Endothelial cell of umbilical vein (primary cell): Measurements from ENCODE around the gene RCOR1. TPM values are rescaled to one million over a fixed set of nuclear protein-coding genes. Genes with fewer than 3 reads are reported as not detected.

Experiments
- BruUV-seq: library from RNA; stranded (reverse); fragments of 400-500 nt; replicated peaks from 2 replicates; lab custom pipeline; 2021; lab: Mats Ljungman, UMichigan
- CTCF ChIA-PET: fragments of 300-600, 350-600 bp; sonication (Branson Sonifier 250); formaldehyde crosslinking; loops from one replicate; lab custom pipeline; 2021; ENCODE audit warnings: antibody characterized with exemption, inconsistent platforms; lab: Charles Lee
- POLR2A ChIA-PET: fragments of 300-600, 350-600 bp; sonication (Branson Sonifier 250); formaldehyde crosslinking; loops from one replicate; lab custom pipeline; 2021; ENCODE audit warnings: antibody characterized with exemption, inconsistent platforms; lab: Charles Lee
- DNase-seq: peaks from one replicate; pipeline ENCODE4 v3.0.0-alpha.2; 2011; ENCODE audit warnings: low read depth, low spot score
- FAIRE-seq: peaks from 2 replicates; lab custom pipeline; 2011; peaks lifted over from hg19 to GRCh38; lab: Jason Lieb, UNC
- H2AFZ ChIP-seq: 2 replicates; pipeline ENCODE4 v1.6.0; 2012; ENCODE audit warnings: low read depth, low read length, control low read depth, inconsistent platforms
- H3K27ac ChIP-seq: 2 replicates; pipeline ENCODE4 v1.5.1; 2011; ENCODE audit warnings: low read depth, mild to moderate bottlenecking, control low read depth, low read length, moderate library complexity; ENCODE audit not compliant: insufficient read depth
- H3K27me3 ChIP-seq, 2 experiments: 2 replicates each; pipeline versions ENCODE4 v1.6.0 to v1.6.1; 2011; ENCODE audit warnings: low read length in 2 of 2, mixed read lengths in 1 of 2; ENCODE audit not compliant: control insufficient read depth in 2 of 2, insufficient read depth in 2 of 2
- H3K36me3 ChIP-seq, 2 experiments: 2 replicates in 1 of 2; 3 replicates in 1 of 2; pipeline ENCODE4 v1.5.1; 2011; ENCODE audit warnings: low read length in 2 of 2, mild to moderate bottlenecking in 1 of 2, moderate library complexity in 1 of 2; ENCODE audit not compliant: control insufficient read depth in 2 of 2, insufficient read depth in 2 of 2; ENCODE audit errors: extremely low read depth in 1 of 2
- H3K4me1 ChIP-seq: 3 replicates; pipeline ENCODE4 v1.5.1; 2011; ENCODE audit warnings: mild to moderate bottlenecking, low read length; ENCODE audit not compliant: control insufficient read depth, insufficient read depth; ENCODE audit errors: extremely low read depth
- H3K4me2 ChIP-seq: 2 replicates; pipeline ENCODE4 v1.6.1; 2011; ENCODE audit warnings: low read length, control low read depth, mixed read lengths; ENCODE audit not compliant: insufficient read depth
- H3K4me3 ChIP-seq, 3 experiments: fragments of 200-600 bp in 1 of 3; sonication (generic), shearing (Covaris generic) in 1 of 3; replicated peaks in 1 of 3; 2 replicates each; pipeline ENCODE4 v1.5.1; 2011 to 2016; ENCODE audit warnings: control low read depth in 3 of 3, low read length in 3 of 3, mild to moderate bottlenecking in 2 of 3, inconsistent platforms in 1 of 3, low read depth in 1 of 3, moderate library complexity in 1 of 3; ENCODE audit not compliant: insufficient read depth in 1 of 3
- H3K79me2 ChIP-seq: 2 replicates; pipeline ENCODE4 v1.6.0; 2012; ENCODE audit warnings: low read length, inconsistent platforms; ENCODE audit not compliant: control insufficient read depth, insufficient read depth
- H3K9ac ChIP-seq: replicated peaks from 2 replicates; pipeline ENCODE3; 2011; ENCODE audit warnings: low read length, control low read depth; ENCODE audit not compliant: insufficient read depth; ENCODE audit errors: extremely low read depth
- H3K9me1 ChIP-seq: replicated peaks from 3 replicates; pipeline ENCODE4 v1.6.0; 2011; ENCODE audit warnings: mild to moderate bottlenecking, low read length; ENCODE audit not compliant: control insufficient read depth, insufficient read depth; ENCODE audit errors: extremely low read depth
- H3K9me3 ChIP-seq: replicated peaks from 2 replicates; pipeline ENCODE4 v1.5.1; 2012; ENCODE audit warnings: low read length, inconsistent platforms; ENCODE audit not compliant: control insufficient read depth, insufficient read depth
- H4K20me1 ChIP-seq: replicated peaks from 2 replicates; pipeline ENCODE3; 2011; ENCODE audit warnings: mild to moderate bottlenecking, low read length; ENCODE audit not compliant: control insufficient read depth, insufficient read depth; ENCODE audit errors: extremely low read depth
- EZH2 ChIP-seq: IDR thresholded peaks from 2 replicates; pipeline ENCODE4 v1.6.1; 2012; ENCODE audit warnings: borderline replicate concordance, low read depth, mild to moderate bottlenecking, moderate library complexity, low read length, inconsistent platforms; ENCODE audit not compliant: severe bottlenecking
- FOS ChIP-seq: IDR thresholded peaks from 2 replicates; pipeline ENCODE4 v1.6.1; 2011; ENCODE audit warnings: mild to moderate bottlenecking, low read length, moderate library complexity, borderline replicate concordance; ENCODE audit not compliant: insufficient read depth
- GATA2 ChIP-seq: IDR thresholded peaks from 2 replicates; pipeline ENCODE4 v1.7.0; 2011; ENCODE audit warnings: low read depth, mild to moderate bottlenecking, moderate library complexity, mixed read lengths, low read length; ENCODE audit not compliant: insufficient read length, insufficient read depth
- JUN ChIP-seq: IDR thresholded peaks from 2 replicates; pipeline ENCODE4 v1.6.1; 2011; ENCODE audit warnings: borderline replicate concordance, low read depth; ENCODE audit not compliant: insufficient read length, insufficient read depth
- MYC ChIP-seq: IDR thresholded peaks from one replicate; pipeline ENCODE4 v1.6.1; 2011; ENCODE audit warnings: mild to moderate bottlenecking, low read depth, low read length
- POLR2A ChIP-seq: IDR thresholded peaks from 2 replicates; pipeline ENCODE4 v1.6.1; 2012; ENCODE audit warnings: low read depth, mild to moderate bottlenecking, control low read depth, low read length
- POLR2AphosphoS5 ChIP-seq: IDR thresholded peaks from 2 replicates; pipeline ENCODE4 v1.6.1; 2012; ENCODE audit warnings: low read depth, mild to moderate bottlenecking, control low read depth, low read length, moderate library complexity; ENCODE audit not compliant: insufficient read depth
- dilution Hi-C: fragments of 300-500 bp; cut with MboI; formaldehyde crosslinking; loops from one replicate; pipeline ENCODE4 v1.15.0; 2019; ENCODE audit warnings: low sequenced_read_pairs; ENCODE audit not compliant: extremely low pct_ligation_motif_present
- intact Hi-C: fragments of 100-400 bp; cut with micrococcal nuclease; formaldehyde crosslinking; loops from one replicate; pipeline ENCODE4 v1.10.0; 2022
- polyA plus RNA-seq, 4 experiments: library from polyadenylated mRNA; depleted of rRNA in 3 of 4; stranded (reverse) in 3 of 4; unstranded in 1 of 4; fragments of >200 nt; gene quantifications; 2 replicates each; pipeline versions ENCODE4 v1.2.1 to v1.2.3, GENCODE V29; 2011 to 2012; ENCODE audit warnings: missing spikeins in 1 of 4
- total RNA-seq: library from RNA; stranded (reverse); gene quantifications from 2 replicates; pipeline ENCODE4 v1.2.3, GENCODE V29; 2021
- TF ChIP-seq, protein P1 (sequence below): IDR thresholded peaks from 2 replicates; pipeline ENCODE4 v1.6.1; 2011; ENCODE audit not compliant: insufficient read depth, insufficient read length
- TF ChIP-seq, protein P2 (sequence below), 2 donors: IDR thresholded peaks; 1 replicate in 1 of 2; 2 replicates in 1 of 2; pipeline ENCODE4 v1.5.1; 2011; ENCODE audit warnings: low read length in 2 of 2, mild to moderate bottlenecking in 2 of 2, moderate library complexity in 2 of 2, control low read depth in 1 of 2, inconsistent platforms in 1 of 2, low read depth in 1 of 2; ENCODE audit not compliant: insufficient read depth in 1 of 2; ENCODE audit errors: extremely low read depth in 1 of 2

RCOR1 gene
- total and polyA plus RNA-seq, 2 donors (not counting 3 experiments of a cell fraction or from before 2014, with no cell fraction given), result 15.6 to 32.2 TPM

DNA sequence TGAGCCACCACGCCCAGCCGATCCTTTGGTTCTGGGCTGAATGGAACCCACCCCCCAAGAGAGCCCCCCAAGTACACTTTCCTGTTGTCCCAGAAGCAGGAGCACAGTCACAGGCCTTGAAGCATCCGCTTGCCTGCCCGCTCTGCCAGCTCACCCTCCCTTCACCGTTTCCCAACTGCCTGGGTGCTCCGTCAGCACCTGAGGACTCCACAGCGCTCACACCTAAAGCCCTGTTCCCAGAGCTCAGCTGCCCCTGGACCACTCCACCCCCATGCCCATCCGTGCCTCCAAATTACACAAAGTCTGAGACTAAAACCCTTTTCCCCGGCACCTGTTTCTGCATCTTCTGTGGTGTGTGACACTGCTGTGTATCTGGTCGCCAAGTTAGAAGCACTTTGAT, 140.5 kb downstream of the RCOR1 start:
- FAIRE-seq (no peak), DNase-seq (no peak)
- no peaks in the 10 kb centered on the region for H3K79me2 ChIP-seq
- dilution Hi-C loops (no loop called here), intact Hi-C loops (no loop called here)
- H3K9ac ChIP-seq, result no peak overlapping the region
- no peak overlapping the region for H3K4me3 ChIP-seq
- CTCF ChIA-PET, result interaction anchor here (1.7 kb wide), 1 partner anchor 208 kb away, joined by 4 read pairs; no protein-coding TSS in a partner anchor
- no TSS peak for BruUV-seq
- POLR2A ChIA-PET, result no interaction called here
- no peak overlapping the region for H3K27ac ChIP-seq
- H3K27me3 ChIP-seq, result no peaks in the 10 kb centered on the region
- peaks cover 0 to 11% of the 10 kb centered on the region in 2 experiments for H3K36me3 ChIP-seq
- H3K4me2 ChIP-seq, result no peak overlapping the region
- no peaks in the 10 kb centered on the region for H4K20me1 ChIP-seq
- H2AFZ ChIP-seq, result no peak overlapping the region
- no peaks in the 10 kb centered on the region for H3K9me3 ChIP-seq
- no peaks in the 10 kb centered on the region for H3K9me1 ChIP-seq
- H3K4me1 ChIP-seq, result no peaks in the 10 kb centered on the region
- TF ChIP-seq POLR2A (no peak), POLR2AphosphoS5 (no peak), GATA2 (no peak), JUN (no peak), EZH2 (no peak), MYC (no peak), FOS (no peak)
- TF ChIP-seq, protein P1, sequence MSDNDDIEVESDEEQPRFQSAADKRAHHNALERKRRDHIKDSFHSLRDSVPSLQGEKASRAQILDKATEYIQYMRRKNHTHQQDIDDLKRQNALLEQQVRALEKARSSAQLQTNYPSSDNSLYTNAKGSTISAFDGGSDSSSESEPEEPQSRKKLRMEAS, result no peak
- TF ChIP-seq, protein P2, sequence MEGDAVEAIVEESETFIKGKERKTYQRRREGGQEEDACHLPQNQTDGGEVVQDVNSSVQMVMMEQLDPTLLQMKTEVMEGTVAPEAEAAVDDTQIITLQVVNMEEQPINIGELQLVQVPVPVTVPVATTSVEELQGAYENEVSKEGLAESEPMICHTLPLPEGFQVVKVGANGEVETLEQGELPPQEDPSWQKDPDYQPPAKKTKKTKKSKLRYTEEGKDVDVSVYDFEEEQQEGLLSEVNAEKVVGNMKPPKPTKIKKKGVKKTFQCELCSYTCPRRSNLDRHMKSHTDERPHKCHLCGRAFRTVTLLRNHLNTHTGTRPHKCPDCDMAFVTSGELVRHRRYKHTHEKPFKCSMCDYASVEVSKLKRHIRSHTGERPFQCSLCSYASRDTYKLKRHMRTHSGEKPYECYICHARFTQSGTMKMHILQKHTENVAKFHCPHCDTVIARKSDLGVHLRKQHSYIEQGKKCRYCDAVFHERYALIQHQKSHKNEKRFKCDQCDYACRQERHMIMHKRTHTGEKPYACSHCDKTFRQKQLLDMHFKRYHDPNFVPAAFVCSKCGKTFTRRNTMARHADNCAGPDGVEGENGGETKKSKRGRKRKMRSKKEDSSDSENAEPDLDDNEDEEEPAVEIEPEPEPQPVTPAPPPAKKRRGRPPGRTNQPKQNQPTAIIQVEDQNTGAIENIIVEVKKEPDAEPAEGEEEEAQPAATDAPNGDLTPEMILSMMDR (IDR thresholded peaks at IDR 0.05; ENCODE audit: extremely low read depth in 1 of 2, insufficient read depth in 1 of 2, low read depth in 1 of 2, low read length in 2 of 2), result no peak
